HepG2 (cell line): ENCODE data around the gene MTR.

Source experiments
- EZH2 ChIP-seq: conservative IDR thresholded peaks from 2 replicates; pipeline ENCODE4 v1.6.1; 2012; ENCODE audit warnings: mild to moderate bottlenecking, low read depth, low read length, moderate library complexity
- GMEB1 ChIP-seq: sonication (generic); formaldehyde crosslinking; IDR thresholded peaks from 2 replicates; pipeline ENCODE4 v1.5.1; 2020; ENCODE audit warnings: missing genetic modification reagents, mild to moderate bottlenecking, borderline replicate concordance
- MED8 ChIP-seq: sonication (generic); formaldehyde crosslinking; IDR thresholded peaks from 2 replicates; pipeline ENCODE4 v1.8.1; 2023; ENCODE audit warnings: mild to moderate bottlenecking, missing genetic modification reagents; ENCODE audit not compliant: insufficient replicate concordance
- NBN ChIP-seq: fragments of 450-650 bp; conservative IDR thresholded peaks from 2 replicates; pipeline ENCODE4 v1.6.1; 2017
- NFE2L1 ChIP-seq: sonication (generic); formaldehyde crosslinking; IDR thresholded peaks from 2 replicates; pipeline ENCODE4 v1.4.0; 2020; ENCODE audit warnings: missing genetic modification reagents, mild to moderate bottlenecking, borderline replicate concordance
- ZNF274 ChIP-seq: sonication (generic); formaldehyde crosslinking; IDR thresholded peaks from 2 replicates; pipeline ENCODE4 v1.5.1; 2020; ENCODE audit warnings: mild to moderate bottlenecking, missing genetic modification reagents

GRCh38 chr1:236951672-236952071 is 156.6 kb downstream of the MTR start:
- TF ChIP-seq NFE2L1 (CRISPR knock-in tag) (no peak), NBN (no peak), ZNF274 (CRISPR knock-in tag) (no peak), MED8 (CRISPR knock-in tag) (no peak), EZH2 (no peak), GMEB1 (CRISPR knock-in tag) (no peak)
